NB4 (cell line): ENCODE measurements around the gene SLC35A5.
"Not testable (repeated sequence)": the region's sequence is repeated elsewhere in the genome, so short reads cannot be mapped to it uniquely, and the experiment has no call there.

Source experiments
- DNase-seq: peaks from one replicate; pipeline ENCODE4 v3.0.0; 2010; ENCODE audit warnings: low read depth
- H3K4me3 ChIP-seq: one replicate; pipeline ENCODE4 v1.5.1; 2011; ENCODE audit warnings: mild to moderate bottlenecking, low read depth, low read length, moderate library complexity
- MYC ChIP-seq: IDR thresholded peaks from 2 replicates; pipeline ENCODE4 v1.6.1; 2011; ENCODE audit warnings: low read depth, low read length
- POLR2A ChIP-seq: IDR thresholded peaks from 2 replicates; pipeline ENCODE4 v1.6.1; 2011; ENCODE audit warnings: mild to moderate bottlenecking; ENCODE audit not compliant: insufficient read length; ENCODE audit errors: extremely low read depth
- TF ChIP-seq, protein P1 (sequence below): IDR thresholded peaks from 2 replicates; pipeline ENCODE4 v1.6.1; 2011; ENCODE audit warnings: low read depth, low read length
- TF ChIP-seq, protein P2 (sequence below): IDR thresholded peaks from one replicate; pipeline ENCODE4 v1.5.1; 2012; ENCODE audit warnings: low read depth, low read length

Gene SLC35A5, protein sequence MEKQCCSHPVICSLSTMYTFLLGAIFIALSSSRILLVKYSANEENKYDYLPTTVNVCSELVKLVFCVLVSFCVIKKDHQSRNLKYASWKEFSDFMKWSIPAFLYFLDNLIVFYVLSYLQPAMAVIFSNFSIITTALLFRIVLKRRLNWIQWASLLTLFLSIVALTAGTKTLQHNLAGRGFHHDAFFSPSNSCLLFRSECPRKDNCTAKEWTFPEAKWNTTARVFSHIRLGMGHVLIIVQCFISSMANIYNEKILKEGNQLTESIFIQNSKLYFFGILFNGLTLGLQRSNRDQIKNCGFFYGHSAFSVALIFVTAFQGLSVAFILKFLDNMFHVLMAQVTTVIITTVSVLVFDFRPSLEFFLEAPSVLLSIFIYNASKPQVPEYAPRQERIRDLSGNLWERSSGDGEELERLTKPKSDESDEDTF

DNA sequence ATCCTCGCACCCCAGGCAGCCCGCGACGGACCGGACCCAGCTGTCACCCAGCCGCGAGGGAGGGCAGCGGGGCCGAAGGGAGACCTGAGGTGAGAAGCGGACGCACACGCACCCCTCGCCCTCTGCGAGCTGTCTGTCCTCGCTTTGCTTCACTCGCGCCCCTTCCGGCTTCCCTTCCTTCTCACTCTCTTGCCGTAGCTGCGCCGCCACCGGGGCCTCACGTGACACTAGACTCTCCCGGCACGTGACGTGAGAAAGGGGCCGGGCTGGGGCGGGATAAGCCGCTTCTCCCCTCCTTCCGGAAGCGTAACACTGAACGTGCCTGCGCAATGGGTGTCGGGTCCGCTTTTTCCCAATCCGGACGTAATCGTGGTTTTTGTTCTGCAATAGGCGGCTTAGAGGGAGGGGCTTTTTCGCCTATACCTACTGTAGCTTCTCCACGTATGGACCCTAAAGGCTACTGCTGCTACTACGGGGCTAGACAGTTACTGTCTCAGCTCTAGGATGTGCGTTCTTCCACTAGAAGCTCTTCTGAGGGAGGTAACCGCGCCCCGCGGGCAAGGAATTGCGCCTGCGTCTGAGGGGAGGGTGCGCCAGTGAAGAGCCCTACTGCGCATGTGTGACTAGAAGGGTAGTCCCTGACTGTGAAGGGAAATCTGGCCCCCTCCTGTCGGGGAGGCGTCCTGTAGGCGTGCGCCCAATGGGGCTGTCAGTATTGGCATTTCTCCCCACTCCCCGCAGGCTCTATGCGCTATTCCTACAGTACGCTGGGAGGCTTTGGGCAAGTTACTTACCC, at the start of gene SLC35A5, which contains the start of gene ATG3:
TSS of gene SLC35A5 (plus strand) at position 312 of the 796 bp plus-strand sequence. CDS start 1,359 bp downstream, outside the sequence.
TSS of gene ATG3 (minus strand) at position 229 of the 796 bp plus-strand sequence. CDS start 434 bp downstream, outside the sequence.
- H3K4me3 ChIP-seq, result peak within 1 kb of the TSS; percentile 100
- DNase-seq, result peak; percentile 98
- TF ChIP-seq POLR2A (peak; percentile 44), MYC (peak; percentile 79)
- TF ChIP-seq, protein P1, sequence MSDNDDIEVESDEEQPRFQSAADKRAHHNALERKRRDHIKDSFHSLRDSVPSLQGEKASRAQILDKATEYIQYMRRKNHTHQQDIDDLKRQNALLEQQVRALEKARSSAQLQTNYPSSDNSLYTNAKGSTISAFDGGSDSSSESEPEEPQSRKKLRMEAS, result peak; percentile 99
- TF ChIP-seq, protein P2, sequence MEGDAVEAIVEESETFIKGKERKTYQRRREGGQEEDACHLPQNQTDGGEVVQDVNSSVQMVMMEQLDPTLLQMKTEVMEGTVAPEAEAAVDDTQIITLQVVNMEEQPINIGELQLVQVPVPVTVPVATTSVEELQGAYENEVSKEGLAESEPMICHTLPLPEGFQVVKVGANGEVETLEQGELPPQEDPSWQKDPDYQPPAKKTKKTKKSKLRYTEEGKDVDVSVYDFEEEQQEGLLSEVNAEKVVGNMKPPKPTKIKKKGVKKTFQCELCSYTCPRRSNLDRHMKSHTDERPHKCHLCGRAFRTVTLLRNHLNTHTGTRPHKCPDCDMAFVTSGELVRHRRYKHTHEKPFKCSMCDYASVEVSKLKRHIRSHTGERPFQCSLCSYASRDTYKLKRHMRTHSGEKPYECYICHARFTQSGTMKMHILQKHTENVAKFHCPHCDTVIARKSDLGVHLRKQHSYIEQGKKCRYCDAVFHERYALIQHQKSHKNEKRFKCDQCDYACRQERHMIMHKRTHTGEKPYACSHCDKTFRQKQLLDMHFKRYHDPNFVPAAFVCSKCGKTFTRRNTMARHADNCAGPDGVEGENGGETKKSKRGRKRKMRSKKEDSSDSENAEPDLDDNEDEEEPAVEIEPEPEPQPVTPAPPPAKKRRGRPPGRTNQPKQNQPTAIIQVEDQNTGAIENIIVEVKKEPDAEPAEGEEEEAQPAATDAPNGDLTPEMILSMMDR, result no peak

DNA sequence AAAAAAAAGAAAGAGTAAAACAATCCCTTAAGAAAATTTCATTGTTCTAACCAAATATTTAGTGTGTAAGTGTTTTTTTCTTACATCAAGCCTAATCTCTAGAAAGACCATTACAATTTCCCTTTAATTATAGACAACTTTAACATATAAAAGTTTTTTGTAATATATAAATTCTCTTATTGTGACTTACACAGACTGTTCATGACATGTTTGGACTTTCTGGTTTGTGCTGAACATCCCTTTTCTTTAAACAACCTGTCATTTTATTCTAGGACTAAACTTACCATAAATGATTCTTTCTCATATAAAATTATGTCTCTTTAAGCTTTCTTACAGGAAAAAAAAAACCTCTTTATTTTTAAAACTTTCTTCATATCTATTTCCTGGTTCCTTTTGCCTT, 49.5 kb upstream of the SLC35A5 start:
- H3K4me3 ChIP-seq, result no peak overlapping the region
- peak; percentile 6 for DNase-seq
- TF ChIP-seq, protein P2, result no peak
- TF ChIP-seq, protein P1, result no peak
- TF ChIP-seq MYC (no peak), POLR2A (no peak)

DNA sequence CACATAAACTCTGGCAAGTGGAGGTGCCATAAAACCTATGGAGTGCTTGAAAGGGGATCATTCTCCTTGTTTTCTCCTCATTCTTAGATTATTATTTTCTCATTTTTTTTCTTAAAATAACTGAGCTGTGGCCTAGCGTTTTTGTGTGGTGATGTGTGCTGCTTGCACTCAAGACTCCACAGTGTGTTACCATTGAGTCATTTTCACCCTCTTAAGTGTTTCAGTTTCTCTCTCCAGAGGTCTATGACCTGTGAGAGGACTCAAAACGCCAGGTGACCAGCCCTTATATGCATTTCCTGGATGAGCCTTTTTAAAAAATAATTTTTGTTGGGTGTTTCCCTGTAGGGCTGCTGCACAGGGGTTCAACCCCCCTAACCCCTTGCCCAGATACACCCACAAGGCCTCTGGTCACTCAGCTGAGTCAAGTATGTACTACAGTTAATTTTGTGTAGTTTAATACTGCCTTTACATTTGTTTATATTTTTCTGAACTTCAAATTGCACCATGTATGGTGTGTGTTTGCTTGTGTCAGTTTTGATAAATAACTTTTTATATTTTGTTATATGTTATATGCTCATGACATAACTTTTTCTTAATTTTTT, 47.2 kb upstream of the SLC35A5 start:
- H3K4me3 ChIP-seq, result no peak overlapping the region
- TF ChIP-seq, protein P1, result no peak
- no peak for TF ChIP-seq POLR2A
- no peak for TF ChIP-seq MYC
- TF ChIP-seq, protein P2, result no peak
- DNase-seq, result no peak

DNA sequence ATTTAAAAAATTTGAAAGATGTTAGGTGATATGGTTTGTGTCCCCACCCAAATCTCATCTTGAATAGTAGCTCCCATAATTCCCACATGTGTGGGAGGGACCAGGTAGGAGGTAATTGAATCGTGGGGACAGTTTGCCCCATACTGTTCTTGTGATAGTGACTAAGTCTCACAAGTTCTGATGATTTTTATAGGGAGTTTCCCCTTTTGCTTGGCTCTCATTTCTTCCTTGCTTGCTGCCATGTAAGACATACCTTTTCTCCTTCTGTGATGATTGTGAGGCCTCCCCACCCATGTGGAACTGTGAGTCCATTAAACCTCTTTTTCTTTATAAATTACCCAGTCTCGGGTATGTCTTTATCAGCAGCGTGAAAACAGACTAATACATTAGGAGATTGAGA, 42.9 kb upstream of the SLC35A5 start:
- peak; percentile 4 for DNase-seq
- not testable (repeated sequence) for H3K4me3 ChIP-seq

DNA sequence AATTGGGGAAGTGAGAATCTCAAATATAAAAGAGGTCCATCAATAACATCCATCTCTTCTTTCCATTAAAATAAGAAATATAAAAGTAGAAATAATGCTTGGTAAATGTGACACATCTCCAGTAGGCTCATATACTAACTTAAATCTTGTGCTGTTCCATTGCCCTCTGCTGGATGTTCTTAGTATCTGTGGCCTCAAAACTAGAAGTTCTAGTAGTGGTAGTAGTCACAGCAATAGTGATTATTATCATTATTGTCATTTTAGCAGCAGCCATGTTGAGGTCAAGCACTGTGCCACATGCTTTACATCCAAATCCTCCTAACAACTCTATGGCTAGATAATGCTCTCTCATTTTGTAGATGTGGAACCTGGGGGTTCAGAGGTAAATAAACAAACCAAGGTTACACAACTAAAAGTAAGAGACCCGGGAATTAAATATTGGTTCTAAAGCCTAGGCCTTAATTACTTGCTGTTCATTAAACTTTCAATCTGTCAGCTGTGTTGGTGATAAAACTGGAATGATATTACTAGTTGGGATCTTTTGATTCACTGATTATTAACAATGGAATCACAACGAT, 42.3 kb upstream of the SLC35A5 start:
- H3K4me3 ChIP-seq, result no peak overlapping the region
- TF ChIP-seq, protein P1, result no peak
- TF ChIP-seq, protein P2, result peak; percentile 54
- DNase-seq, result peak; percentile 71

DNA sequence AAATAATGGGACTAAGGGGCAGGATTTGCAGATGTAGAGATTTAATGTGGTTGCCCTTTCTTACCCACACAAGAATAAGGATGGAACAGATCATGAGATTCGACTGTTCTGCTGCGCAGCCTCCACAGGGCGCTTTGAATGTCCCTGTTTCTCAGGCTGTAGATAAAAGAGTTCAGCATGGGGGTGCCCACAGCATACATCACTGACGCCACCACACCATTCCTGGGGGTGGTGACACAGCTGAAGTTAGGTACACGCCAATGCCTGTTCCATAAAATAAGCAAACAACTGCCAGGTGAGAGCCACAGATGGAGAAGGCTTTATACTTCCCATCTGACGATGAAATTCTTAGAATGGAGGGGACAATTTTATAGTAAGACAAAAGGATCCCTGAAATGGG, 37.7 kb upstream of the SLC35A5 start:
- H3K4me3 ChIP-seq, DNase-seq: not testable (repeated sequence)
